Measurements from ENCODE around the gene NFATC2.

NFATC2 gene

DNA sequence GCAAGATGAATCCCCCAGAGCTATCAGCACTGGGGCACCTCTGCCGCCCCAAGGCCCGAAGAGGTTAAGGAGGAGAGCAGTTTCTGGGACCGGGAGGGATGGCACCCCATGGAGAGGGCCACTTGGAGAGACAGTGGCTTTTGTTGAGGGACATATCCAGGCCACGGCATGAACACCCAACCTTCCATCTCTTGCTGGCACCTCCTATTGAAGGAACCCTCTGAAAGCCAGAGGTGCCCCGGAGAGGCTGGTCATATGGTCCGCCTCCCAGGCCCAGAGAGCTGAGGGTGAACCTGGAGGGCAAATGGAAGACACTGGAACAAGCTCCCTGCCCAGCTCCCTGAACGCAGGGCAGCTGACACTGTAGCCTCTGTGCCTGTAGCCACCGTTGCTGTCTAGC, 167.0 kb downstream of the NFATC2 start:
- TF ChIP-seq, protein P1, sequence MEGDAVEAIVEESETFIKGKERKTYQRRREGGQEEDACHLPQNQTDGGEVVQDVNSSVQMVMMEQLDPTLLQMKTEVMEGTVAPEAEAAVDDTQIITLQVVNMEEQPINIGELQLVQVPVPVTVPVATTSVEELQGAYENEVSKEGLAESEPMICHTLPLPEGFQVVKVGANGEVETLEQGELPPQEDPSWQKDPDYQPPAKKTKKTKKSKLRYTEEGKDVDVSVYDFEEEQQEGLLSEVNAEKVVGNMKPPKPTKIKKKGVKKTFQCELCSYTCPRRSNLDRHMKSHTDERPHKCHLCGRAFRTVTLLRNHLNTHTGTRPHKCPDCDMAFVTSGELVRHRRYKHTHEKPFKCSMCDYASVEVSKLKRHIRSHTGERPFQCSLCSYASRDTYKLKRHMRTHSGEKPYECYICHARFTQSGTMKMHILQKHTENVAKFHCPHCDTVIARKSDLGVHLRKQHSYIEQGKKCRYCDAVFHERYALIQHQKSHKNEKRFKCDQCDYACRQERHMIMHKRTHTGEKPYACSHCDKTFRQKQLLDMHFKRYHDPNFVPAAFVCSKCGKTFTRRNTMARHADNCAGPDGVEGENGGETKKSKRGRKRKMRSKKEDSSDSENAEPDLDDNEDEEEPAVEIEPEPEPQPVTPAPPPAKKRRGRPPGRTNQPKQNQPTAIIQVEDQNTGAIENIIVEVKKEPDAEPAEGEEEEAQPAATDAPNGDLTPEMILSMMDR (IDR thresholded peaks at IDR 0.05; ENCODE audit: low read depth, low read length): no peak
- no peak overlapping the region for H3K27ac ChIP-seq
- DNase-seq: no peak
- no peak overlapping the region for H3K4me3 ChIP-seq (ENCODE audit: low read depth, low read length)
- H3K9me3 ChIP-seq (ENCODE audit: severe bottlenecking): no peaks in the 10 kb centered on the region
- no peaks in the 10 kb centered on the region for H3K36me3 ChIP-seq
- peaks cover 90% of the 10 kb centered on the region for H3K27me3 ChIP-seq (ENCODE audit: insufficient read depth, low read depth, severe bottlenecking)

DNA sequence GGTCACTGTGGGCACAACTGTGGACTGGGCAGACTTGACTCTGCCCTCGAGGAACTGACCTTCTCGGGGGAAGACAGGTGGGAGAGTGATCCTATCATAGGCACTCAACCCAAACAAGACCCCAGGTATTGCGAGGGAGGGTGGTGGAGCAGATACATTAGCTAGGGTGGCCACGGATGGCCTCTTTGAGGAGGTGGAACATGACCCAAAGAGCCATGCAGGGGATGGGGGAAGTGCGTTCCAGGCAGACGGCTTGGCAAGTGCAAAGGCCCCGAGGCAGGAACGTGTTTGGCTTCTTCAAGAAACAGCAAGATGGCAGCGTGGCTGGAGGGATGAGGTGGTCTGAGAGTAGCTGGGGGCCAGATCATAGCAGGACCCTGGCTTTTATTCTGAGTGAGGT, 167.6 kb downstream of the NFATC2 start:
- no peak for DNase-seq
- Histone ChIP-seq H3K27me3 (ENCODE audit: insufficient read depth, low read depth, severe bottlenecking) (peaks cover 92% of the 10 kb centered on the region), H3K27ac (no peak overlapping the region), H3K36me3 (no peaks in the 10 kb centered on the region), H3K4me3 (ENCODE audit: low read depth, low read length) (no peak overlapping the region), H3K9me3 (ENCODE audit: severe bottlenecking) (no peaks in the 10 kb centered on the region)
- TF ChIP-seq, protein P1 (IDR thresholded peaks at IDR 0.05; ENCODE audit: low read depth, low read length): no peak

DNA sequence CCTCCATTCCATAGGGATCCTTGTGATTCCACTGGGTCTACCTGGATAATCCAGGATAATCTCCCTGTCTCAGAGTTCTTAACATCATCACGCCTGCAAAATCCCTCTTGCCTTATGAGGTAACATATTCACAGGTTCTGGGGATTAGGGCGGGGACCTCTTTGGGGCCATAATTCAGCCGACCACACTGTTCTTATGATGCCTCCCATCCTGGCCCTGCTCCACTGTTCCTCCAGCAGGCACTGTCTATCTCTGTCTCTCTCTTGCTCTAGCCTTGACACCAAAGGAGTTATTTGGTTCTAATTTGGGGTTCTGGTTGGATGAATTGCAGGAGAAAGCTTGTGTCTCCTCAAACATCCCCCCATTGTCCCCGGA, 168.1 kb downstream of the NFATC2 start:
- Histone ChIP-seq H3K36me3 (no peaks in the 10 kb centered on the region), H3K27me3 (ENCODE audit: insufficient read depth, low read depth, severe bottlenecking) (peaks cover 93% of the 10 kb centered on the region), H3K27ac (no peak overlapping the region), H3K4me3 (ENCODE audit: low read depth, low read length) (no peak overlapping the region), H3K9me3 (ENCODE audit: severe bottlenecking) (no peaks in the 10 kb centered on the region)
- DNase-seq: no peak
- TF ChIP-seq, protein P1 (IDR thresholded peaks at IDR 0.05; ENCODE audit: low read depth, low read length): no peak

DNA sequence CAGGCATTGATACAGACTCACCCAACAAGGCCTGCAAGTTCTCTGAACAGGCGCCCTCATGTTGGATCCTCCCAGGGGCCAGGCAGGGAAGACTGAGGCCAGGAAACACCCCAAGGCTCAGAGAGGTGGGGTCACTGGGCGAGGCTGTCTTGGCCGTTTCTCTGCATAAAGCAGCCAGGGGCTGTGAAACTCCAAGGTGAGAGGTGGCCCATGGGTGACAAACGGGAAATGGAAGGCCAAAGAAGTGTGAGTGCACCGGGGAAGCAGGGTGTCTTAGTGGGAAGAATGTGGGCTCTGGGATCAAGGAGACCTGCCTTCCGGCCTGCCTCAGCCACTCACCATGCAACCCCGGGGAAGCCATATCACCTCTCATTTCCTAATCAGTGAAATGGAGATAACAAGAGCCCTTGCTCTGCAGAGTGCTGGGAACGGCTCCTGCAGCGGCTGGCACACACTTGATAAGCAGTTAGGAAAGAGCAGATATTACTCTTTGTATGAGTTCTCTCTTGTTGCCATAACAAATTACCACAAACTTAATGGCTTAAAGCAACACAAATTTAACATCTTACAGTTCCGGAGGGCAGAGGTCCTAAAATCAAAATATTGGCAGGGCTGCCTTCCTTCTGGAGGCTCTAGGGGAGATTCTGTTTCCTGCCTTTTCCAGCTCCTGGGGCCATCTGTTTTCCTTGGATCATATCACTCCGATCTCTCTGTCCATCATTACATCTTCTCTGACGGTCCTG, 168.6 kb downstream of the NFATC2 start:
- TF ChIP-seq, protein P1 (IDR thresholded peaks at IDR 0.05; ENCODE audit: low read depth, low read length): no peak
- Histone ChIP-seq H3K27me3 (ENCODE audit: insufficient read depth, low read depth, severe bottlenecking) (peaks cover 92% of the 10 kb centered on the region), H3K4me3 (ENCODE audit: low read depth, low read length) (no peak overlapping the region), H3K9me3 (ENCODE audit: severe bottlenecking) (no peaks in the 10 kb centered on the region), H3K36me3 (no peaks in the 10 kb centered on the region), H3K27ac (no peak overlapping the region)
- no peak for DNase-seq

DNA sequence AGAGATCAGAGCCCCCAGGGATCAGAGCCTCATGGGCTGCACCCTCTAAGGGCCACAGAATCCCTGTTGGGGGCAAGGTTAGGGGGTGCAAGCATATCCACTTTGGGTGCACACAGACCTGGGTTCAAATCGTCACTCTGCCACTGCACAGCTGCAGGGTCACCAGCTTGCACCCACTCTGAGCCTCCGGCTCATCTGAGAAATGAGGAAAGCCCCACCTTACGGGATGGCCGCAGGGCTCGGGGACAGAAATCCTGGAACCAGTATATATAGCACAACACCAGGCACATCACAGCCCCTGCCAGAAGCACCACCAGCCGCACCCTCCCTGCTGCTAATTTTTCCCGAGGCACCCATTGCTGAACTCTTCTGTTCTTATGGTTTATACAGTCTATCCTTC, 169.6 kb downstream of the NFATC2 start:
- TF ChIP-seq, protein P1 (IDR thresholded peaks at IDR 0.05; ENCODE audit: low read depth, low read length): no peak

More for the DNA sequence above, 169.6 kb downstream of the NFATC2 start:
- Histone ChIP-seq H3K27ac (no peak overlapping the region), H3K9me3 (ENCODE audit: severe bottlenecking) (no peaks in the 10 kb centered on the region), H3K27me3 (ENCODE audit: insufficient read depth, low read depth, severe bottlenecking) (peaks cover 94% of the 10 kb centered on the region), H3K4me3 (ENCODE audit: low read depth, low read length) (no peak overlapping the region), H3K36me3 (no peaks in the 10 kb centered on the region)
- DNase-seq: no peak
